GM18873 (cell line): Measurements from ENCODE around the gene RBM15.

Source experiments
- ATAC-seq: cut with Tn5 transposase; IDR thresholded peaks from one replicate; pipeline ENCODE4 v1.9.1; 2021; ENCODE audit warnings: mild to moderate bottlenecking, moderate library complexity, moderate number of reproducible peaks; ENCODE audit not compliant: unreplicated experiment, low FRiP score

RBM15 gene

DNA sequence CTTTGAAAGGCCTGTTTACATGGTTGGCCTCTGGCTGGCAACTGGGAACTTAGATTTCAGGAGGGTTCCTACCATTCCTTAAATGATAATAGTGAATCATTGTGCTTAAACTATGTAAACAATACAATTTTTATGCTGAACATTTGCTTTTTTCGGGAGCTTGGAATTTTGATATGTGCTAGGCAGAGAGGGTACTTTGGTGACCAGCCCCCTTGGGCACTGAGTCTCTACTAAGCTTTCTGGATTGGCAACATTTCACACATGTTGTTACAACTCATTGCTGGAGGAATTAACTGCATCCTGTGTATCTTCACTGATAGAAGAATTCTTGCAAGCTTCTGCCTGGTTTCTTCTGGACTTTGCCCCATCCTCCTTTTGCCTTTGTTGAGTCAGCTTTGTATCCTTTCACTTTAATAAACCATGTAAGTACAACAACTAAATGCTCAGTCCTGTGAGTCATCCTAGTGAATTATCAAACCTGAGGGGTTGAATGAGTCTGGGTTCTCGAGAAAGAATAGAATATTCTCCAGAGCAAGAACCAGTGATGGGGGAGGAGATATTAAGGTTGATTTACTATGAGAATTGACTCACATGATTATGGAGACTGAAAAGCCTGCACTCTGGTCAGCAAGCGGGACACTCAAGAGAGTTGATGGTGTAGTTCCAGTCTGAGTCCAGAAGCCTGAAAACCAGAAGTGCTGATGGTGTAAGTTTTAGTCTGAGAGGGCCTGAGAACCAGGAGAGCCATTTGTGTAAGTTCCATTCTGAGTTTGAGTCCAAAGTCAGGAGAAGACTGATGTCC is 54.7 kb downstream of the RBM15 start:
- ATAC-seq, result no peak

DNA sequence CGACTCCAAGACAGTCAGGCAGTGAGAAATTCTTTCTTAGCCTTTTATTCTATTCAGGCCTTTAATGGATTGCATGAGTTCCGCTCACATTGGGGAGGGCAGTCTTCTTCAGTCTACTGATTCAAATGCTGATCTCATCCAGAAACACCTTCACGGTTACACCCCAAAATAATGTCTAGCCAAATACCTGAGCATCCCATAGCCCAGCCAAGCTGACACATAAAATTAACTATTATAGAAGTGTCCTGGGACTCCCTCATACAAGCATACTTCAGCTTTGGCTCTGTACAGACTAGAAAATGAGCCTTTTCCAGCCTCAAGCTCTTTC is 55.3 kb downstream of the RBM15 start:
- no peak for ATAC-seq
